Measurements from ENCODE around the gene CLP1.

The CLP1 gene

GRCh38 chr11:57656885-57657193 is 723 bp upstream of the CLP1 start:
- no peak overlapping the region for H2AK5ac ChIP-seq (ENCODE audit: low read length)
- no peak overlapping the region for H2AFZ ChIP-seq (ENCODE audit: insufficient read depth, low read length, poor library complexity)
- no peak overlapping the region for H3K14ac ChIP-seq (ENCODE audit: low read length)
- no peak overlapping the region for H3K23ac ChIP-seq (ENCODE audit: low read length)
- no peak overlapping the region for H2BK5ac ChIP-seq (ENCODE audit: low read depth, low read length, poor library complexity)
- H4K91ac ChIP-seq (ENCODE audit: low read depth, low read length): no peak overlapping the region
- H3K9me3 ChIP-seq (ENCODE audit: insufficient read depth, low read depth, low read length): no peaks in the 10 kb centered on the region
- H3K27me3 ChIP-seq (ENCODE audit: insufficient read depth, low read length): no peaks in the 10 kb centered on the region
- peaks cover 17 to 18% of the 10 kb centered on the region in 2 experiments for H3K36me3 ChIP-seq (ENCODE audit: control insufficient read depth in 1 of 2, insufficient read depth in 2 of 2, low read length in 2 of 2)
- no peak overlapping the region for H2BK12ac ChIP-seq (ENCODE audit: low read length)
- peaks cover 2% of the 10 kb centered on the region for H3K79me1 ChIP-seq (ENCODE audit: low read length)
- no peak for DNase-seq
- peaks cover 2% of the 10 kb centered on the region for H3K79me2 ChIP-seq (ENCODE audit: control insufficient read depth, insufficient read depth, low read length, poor library complexity)
- no peak overlapping the region for H2BK120ac ChIP-seq (ENCODE audit: insufficient read depth, low read length, poor library complexity)
- no peak overlapping the region for H4K12ac ChIP-seq (ENCODE audit: low read depth, low read length)
- H4K8ac ChIP-seq (ENCODE audit: low read depth, low read length): peak overlapping the region; percentile 59
- H3K4ac ChIP-seq (ENCODE audit: low read depth, low read length): no peak overlapping the region
- H3K4me1 ChIP-seq (ENCODE audit: control insufficient read depth in 1 of 2, insufficient read depth in 2 of 2, low read length in 2 of 2): no peaks in the 10 kb centered on the region
- no peak overlapping the region for H3K9ac ChIP-seq (ENCODE audit: low read length)
- no peak overlapping the region for H3K27ac ChIP-seq (ENCODE audit: low read depth, low read length)
- WGBS (ENCODE audit: extremely low coverage, insufficient coverage, insufficient read length): no CpG with 5 or more reads among the region's 5 CpGs
- H3K18ac ChIP-seq (ENCODE audit: low read length): no peak overlapping the region
- peak overlapping the region; percentile 58 for H3K4me2 ChIP-seq (ENCODE audit: low read length)
- no peak overlapping the region for H3K4me3 ChIP-seq (ENCODE audit: low read depth, low read length)

DNA sequence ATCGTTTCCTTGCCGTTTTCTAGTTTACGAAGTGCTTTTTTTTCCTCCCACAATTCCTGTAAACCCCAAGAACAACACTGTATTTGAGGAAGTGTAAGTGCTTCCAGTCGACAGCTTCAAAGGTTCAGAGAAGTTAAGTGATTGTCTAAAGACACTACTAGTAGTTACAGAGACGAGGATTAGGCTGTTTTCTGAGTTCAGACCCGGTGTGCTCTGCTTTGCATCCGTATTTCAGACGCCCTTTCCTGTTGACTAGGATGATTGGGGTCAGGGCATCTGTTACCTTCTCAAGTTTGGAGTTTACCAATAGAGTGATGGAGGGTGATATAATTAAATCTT is 430 bp downstream of the CLP1 start:
- no CpG with 5 or more reads among the region's 8 CpGs for WGBS (ENCODE audit: extremely low coverage, insufficient coverage, insufficient read length)
- H4K12ac ChIP-seq (ENCODE audit: low read depth, low read length): no peak overlapping the region

GRCh38 chr11:57659669-57660068 is 2.1 kb downstream of the CLP1 start:
- no peak overlapping the region for H3K14ac ChIP-seq (ENCODE audit: low read length)
- H3K79me1 ChIP-seq (ENCODE audit: low read length): peaks cover 2% of the 10 kb centered on the region
- no peak overlapping the region for H2BK5ac ChIP-seq (ENCODE audit: low read depth, low read length, poor library complexity)
- H3K9ac ChIP-seq (ENCODE audit: low read length): no peak overlapping the region
- H3K23ac ChIP-seq (ENCODE audit: low read length): no peak overlapping the region
- no peak overlapping the region for H3K4me3 ChIP-seq (ENCODE audit: low read depth, low read length)
- DNase-seq: no peak
- H2AK5ac ChIP-seq (ENCODE audit: low read length): no peak overlapping the region
- peaks cover 17 to 21% of the 10 kb centered on the region in 2 experiments for H3K36me3 ChIP-seq (ENCODE audit: control insufficient read depth in 1 of 2, insufficient read depth in 2 of 2, low read length in 2 of 2)
- no peak overlapping the region for H4K8ac ChIP-seq (ENCODE audit: low read depth, low read length)
- no peaks in the 10 kb centered on the region for H3K4me1 ChIP-seq (ENCODE audit: control insufficient read depth in 1 of 2, insufficient read depth in 2 of 2, low read length in 2 of 2)
- no CpG with 5 or more reads among the region's 14 CpGs for WGBS (ENCODE audit: extremely low coverage, insufficient coverage, insufficient read length)
- no peaks in the 10 kb centered on the region for H3K9me3 ChIP-seq (ENCODE audit: insufficient read depth, low read depth, low read length)
- H2BK12ac ChIP-seq (ENCODE audit: low read length): no peak overlapping the region
- H3K27ac ChIP-seq (ENCODE audit: low read depth, low read length): no peak overlapping the region
- peak overlapping the region; percentile 1 for H3K18ac ChIP-seq (ENCODE audit: low read length)
- peaks cover 2% of the 10 kb centered on the region for H3K79me2 ChIP-seq (ENCODE audit: control insufficient read depth, insufficient read depth, low read length, poor library complexity)
- H4K12ac ChIP-seq (ENCODE audit: low read depth, low read length): no peak overlapping the region
- no peak overlapping the region for H4K91ac ChIP-seq (ENCODE audit: low read depth, low read length)
- H3K4me2 ChIP-seq (ENCODE audit: low read length): no peak overlapping the region
- no peak overlapping the region for H3K4ac ChIP-seq (ENCODE audit: low read depth, low read length)
- no peak overlapping the region for H2AFZ ChIP-seq (ENCODE audit: insufficient read depth, low read length, poor library complexity)
- H3K27me3 ChIP-seq (ENCODE audit: insufficient read depth, low read length): no peaks in the 10 kb centered on the region
- H2BK120ac ChIP-seq (ENCODE audit: insufficient read depth, low read length, poor library complexity): no peak overlapping the region

More for the DNA sequence above, 430 bp downstream of the CLP1 start:
- Histone ChIP-seq H3K14ac (ENCODE audit: low read length) (no peak overlapping the region), H4K8ac (ENCODE audit: low read depth, low read length) (peak overlapping the region; percentile 86), H3K79me2 (ENCODE audit: control insufficient read depth, insufficient read depth, low read length, poor library complexity) (peaks cover 2% of the 10 kb centered on the region), H4K91ac (ENCODE audit: low read depth, low read length) (no peak overlapping the region), H3K4ac (ENCODE audit: low read depth, low read length) (peak overlapping the region; percentile 57), H2BK12ac (ENCODE audit: low read length) (no peak overlapping the region), H2AFZ (ENCODE audit: insufficient read depth, low read length, poor library complexity) (no peak overlapping the region), H3K27me3 (ENCODE audit: insufficient read depth, low read length) (no peaks in the 10 kb centered on the region), H3K4me1 (ENCODE audit: control insufficient read depth in 1 of 2, insufficient read depth in 2 of 2, low read length in 2 of 2) (no peaks in the 10 kb centered on the region), H3K9ac (ENCODE audit: low read length) (peak overlapping the region; percentile 70), H3K18ac (ENCODE audit: low read length) (no peak overlapping the region), H3K4me2 (ENCODE audit: low read length) (peak overlapping the region; percentile 98), H3K36me3 (ENCODE audit: control insufficient read depth in 1 of 2, insufficient read depth in 2 of 2, low read length in 2 of 2) (peaks cover 17 to 21% of the 10 kb centered on the region in 2 experiments), H3K9me3 (ENCODE audit: insufficient read depth, low read depth, low read length) (no peaks in the 10 kb centered on the region), H3K23ac (ENCODE audit: low read length) (no peak overlapping the region), H2BK120ac (ENCODE audit: insufficient read depth, low read length, poor library complexity) (no peak overlapping the region), H3K4me3 (ENCODE audit: low read depth, low read length) (peak overlapping the region; percentile 85), H3K27ac (ENCODE audit: low read depth, low read length) (no peak overlapping the region), H2AK5ac (ENCODE audit: low read length) (no peak overlapping the region), H2BK5ac (ENCODE audit: low read depth, low read length, poor library complexity) (no peak overlapping the region), H3K79me1 (ENCODE audit: low read length) (peaks cover 2% of the 10 kb centered on the region)
- DNase-seq: no peak

GRCh38 chr11:57662893-57663292 is 5.3 kb downstream of the CLP1 start:
- H2AK5ac ChIP-seq (ENCODE audit: low read length): no peak overlapping the region
- no peak overlapping the region for H3K4ac ChIP-seq (ENCODE audit: low read depth, low read length)
- H4K8ac ChIP-seq (ENCODE audit: low read depth, low read length): no peak overlapping the region
- H3K79me1 ChIP-seq (ENCODE audit: low read length): peaks cover 8% of the 10 kb centered on the region
- H3K18ac ChIP-seq (ENCODE audit: low read length): no peak overlapping the region
- H3K4me3 ChIP-seq (ENCODE audit: low read depth, low read length): no peak overlapping the region
- no peaks in the 10 kb centered on the region for H3K9me3 ChIP-seq (ENCODE audit: insufficient read depth, low read depth, low read length)
- no peak overlapping the region for H3K23ac ChIP-seq (ENCODE audit: low read length)
- no peak overlapping the region for H3K27ac ChIP-seq (ENCODE audit: low read depth, low read length)
- peaks cover 5% of the 10 kb centered on the region for H3K79me2 ChIP-seq (ENCODE audit: control insufficient read depth, insufficient read depth, low read length, poor library complexity)
- H3K36me3 ChIP-seq (ENCODE audit: control insufficient read depth in 1 of 2, insufficient read depth in 2 of 2, low read length in 2 of 2): peaks cover 17 to 21% of the 10 kb centered on the region in 2 experiments
- H3K4me1 ChIP-seq (ENCODE audit: control insufficient read depth in 1 of 2, insufficient read depth in 2 of 2, low read length in 2 of 2): no peaks in the 10 kb centered on the region
- no peak overlapping the region for H2BK120ac ChIP-seq (ENCODE audit: insufficient read depth, low read length, poor library complexity)
- no peak overlapping the region for H2BK5ac ChIP-seq (ENCODE audit: low read depth, low read length, poor library complexity)
- H3K4me2 ChIP-seq (ENCODE audit: low read length): no peak overlapping the region
- no peaks in the 10 kb centered on the region for H3K27me3 ChIP-seq (ENCODE audit: insufficient read depth, low read length)
- H3K9ac ChIP-seq (ENCODE audit: low read length): no peak overlapping the region
- H2AFZ ChIP-seq (ENCODE audit: insufficient read depth, low read length, poor library complexity): no peak overlapping the region
- no peak overlapping the region for H4K91ac ChIP-seq (ENCODE audit: low read depth, low read length)
- DNase-seq: peak; percentile 62 to 77
- WGBS (ENCODE audit: extremely low coverage, insufficient coverage, insufficient read length): no CpG with 5 or more reads among the region's 4 CpGs
- no peak overlapping the region for H4K12ac ChIP-seq (ENCODE audit: low read depth, low read length)
- no peak overlapping the region for H2BK12ac ChIP-seq (ENCODE audit: low read length)
- no peak overlapping the region for H3K14ac ChIP-seq (ENCODE audit: low read length)
